ENCODE measurements around the gene ENO3. TPM values are rescaled to one million over a fixed set of nuclear protein-coding genes. Genes with fewer than 3 reads are reported as not detected.
A peak's percentile ranks its signal among the peaks of the same experiment; 100 is the strongest.
"Not testable (repeated sequence)": the region's sequence is repeated elsewhere in the genome, so short reads cannot be mapped to it uniquely, and the experiment has no call there.

ENO3 gene
- total RNA-seq, 1 donor from 2014 or later: 25.3 TPM

DNA sequence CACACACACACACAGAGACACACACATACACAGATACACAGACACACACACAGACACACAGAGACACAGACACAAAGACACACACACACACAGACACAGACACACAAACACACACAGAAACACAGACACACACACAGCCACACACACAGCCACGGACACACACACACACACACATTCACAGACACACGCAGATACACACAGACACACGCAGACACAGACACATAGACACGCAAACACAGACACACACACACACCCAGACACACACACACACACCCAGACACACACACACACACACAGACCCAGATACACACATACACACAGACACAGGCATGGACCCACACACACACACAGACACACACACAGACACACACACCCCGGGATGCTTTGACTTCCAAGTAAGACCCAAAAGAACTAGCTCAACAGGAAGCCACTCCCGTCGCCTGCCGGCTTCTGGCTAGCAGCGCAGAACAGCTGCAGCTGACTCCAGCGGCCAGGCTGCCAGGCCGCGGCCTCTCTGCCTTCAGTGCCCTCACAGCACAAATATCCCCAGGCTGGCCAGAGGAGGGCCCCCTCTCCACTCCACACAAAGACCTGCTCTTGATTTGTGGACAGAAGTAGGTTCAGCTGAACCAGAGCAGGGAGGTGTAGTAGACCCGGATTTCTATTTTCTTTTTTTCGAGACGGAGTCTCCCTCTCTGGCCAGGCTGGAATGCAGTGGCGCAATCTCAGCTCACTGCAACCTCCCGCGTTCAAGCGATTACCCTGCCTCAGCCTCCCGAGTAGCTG lies 42.0 kb upstream of the ENO3 start:
- Mint-ChIP-seq H3K4me1 (peaks cover 13% of the 10 kb centered on the region), H3K4me3 (no peak overlapping the region), H3K27me3 (ENCODE audit: low read depth) (no peaks in the 10 kb centered on the region), H3K27ac (no peak overlapping the region), H3K9me3 (no peaks in the 10 kb centered on the region), H3K36me3 (no peaks in the 10 kb centered on the region)
- TF ChIP-seq, protein P1, sequence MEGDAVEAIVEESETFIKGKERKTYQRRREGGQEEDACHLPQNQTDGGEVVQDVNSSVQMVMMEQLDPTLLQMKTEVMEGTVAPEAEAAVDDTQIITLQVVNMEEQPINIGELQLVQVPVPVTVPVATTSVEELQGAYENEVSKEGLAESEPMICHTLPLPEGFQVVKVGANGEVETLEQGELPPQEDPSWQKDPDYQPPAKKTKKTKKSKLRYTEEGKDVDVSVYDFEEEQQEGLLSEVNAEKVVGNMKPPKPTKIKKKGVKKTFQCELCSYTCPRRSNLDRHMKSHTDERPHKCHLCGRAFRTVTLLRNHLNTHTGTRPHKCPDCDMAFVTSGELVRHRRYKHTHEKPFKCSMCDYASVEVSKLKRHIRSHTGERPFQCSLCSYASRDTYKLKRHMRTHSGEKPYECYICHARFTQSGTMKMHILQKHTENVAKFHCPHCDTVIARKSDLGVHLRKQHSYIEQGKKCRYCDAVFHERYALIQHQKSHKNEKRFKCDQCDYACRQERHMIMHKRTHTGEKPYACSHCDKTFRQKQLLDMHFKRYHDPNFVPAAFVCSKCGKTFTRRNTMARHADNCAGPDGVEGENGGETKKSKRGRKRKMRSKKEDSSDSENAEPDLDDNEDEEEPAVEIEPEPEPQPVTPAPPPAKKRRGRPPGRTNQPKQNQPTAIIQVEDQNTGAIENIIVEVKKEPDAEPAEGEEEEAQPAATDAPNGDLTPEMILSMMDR (IDR thresholded peaks at IDR 0.05; ENCODE audit: unreplicated experiment): peak; percentile 48
- DNase-seq (ENCODE audit: low spot score in 2 of 2, unreplicated experiment in 2 of 2): peak in 1 of 2 experiments; percentile 73

DNA sequence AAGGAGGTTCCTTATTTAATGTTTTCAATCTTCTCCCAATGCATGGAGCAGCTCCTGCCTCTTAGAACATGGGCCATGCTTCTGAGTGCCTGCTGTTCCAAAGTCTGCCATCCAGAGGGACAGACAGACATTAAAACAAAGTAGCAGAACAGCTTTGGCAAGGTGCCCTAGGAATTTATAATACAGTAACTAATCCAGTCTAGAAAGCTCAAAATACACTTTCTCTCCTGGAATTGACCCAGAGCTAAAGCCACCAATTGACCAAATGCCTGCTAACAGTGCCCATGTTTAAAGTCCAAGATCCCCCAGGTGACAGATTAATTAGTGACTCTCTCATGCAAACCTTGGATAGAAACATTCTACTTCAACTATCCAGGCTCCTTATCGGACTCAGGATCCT lies 36.9 kb upstream of the ENO3 start:
- H3K9me3 Mint-ChIP-seq: no peaks in the 10 kb centered on the region
- H3K4me1 Mint-ChIP-seq: peaks cover 17% of the 10 kb centered on the region
- H3K4me3 Mint-ChIP-seq: no peak overlapping the region
- no peaks in the 10 kb centered on the region for H3K27me3 Mint-ChIP-seq (ENCODE audit: low read depth)
- H3K27ac Mint-ChIP-seq: peak overlapping the region; percentile 22
- no peak for DNase-seq (ENCODE audit: low spot score in 2 of 2, unreplicated experiment in 2 of 2)
- TF ChIP-seq, protein P1 (IDR thresholded peaks at IDR 0.05; ENCODE audit: unreplicated experiment): no peak
- no peaks in the 10 kb centered on the region for H3K36me3 Mint-ChIP-seq

DNA sequence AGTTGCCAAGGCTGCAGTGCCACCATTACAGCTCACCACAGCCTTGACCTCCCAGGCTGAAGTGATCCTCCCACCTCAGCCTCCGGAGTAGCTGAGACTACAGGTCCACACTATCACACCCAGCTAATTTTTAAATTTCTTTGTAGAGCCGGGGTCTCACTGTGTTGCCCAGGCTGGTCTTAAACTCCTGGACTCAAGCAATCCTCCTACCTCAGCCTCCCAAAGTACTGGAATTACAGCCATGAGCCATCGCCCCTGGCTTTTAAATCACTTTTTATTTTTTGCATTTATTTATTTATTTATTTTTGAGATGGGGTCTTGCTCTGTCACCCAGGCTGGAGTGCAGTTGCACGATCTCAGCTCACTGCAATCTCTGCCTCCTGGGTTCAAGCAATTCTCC lies 36.4 kb upstream of the ENO3 start:
- H3K4me1 Mint-ChIP-seq: peaks cover 18% of the 10 kb centered on the region
- H3K27me3 Mint-ChIP-seq (ENCODE audit: low read depth); H3K36me3 Mint-ChIP-seq; H3K9me3 Mint-ChIP-seq; H3K4me3 Mint-ChIP-seq; DNase-seq (ENCODE audit: low spot score in 2 of 2, unreplicated experiment in 2 of 2); H3K27ac Mint-ChIP-seq: not testable (repeated sequence)

DNA sequence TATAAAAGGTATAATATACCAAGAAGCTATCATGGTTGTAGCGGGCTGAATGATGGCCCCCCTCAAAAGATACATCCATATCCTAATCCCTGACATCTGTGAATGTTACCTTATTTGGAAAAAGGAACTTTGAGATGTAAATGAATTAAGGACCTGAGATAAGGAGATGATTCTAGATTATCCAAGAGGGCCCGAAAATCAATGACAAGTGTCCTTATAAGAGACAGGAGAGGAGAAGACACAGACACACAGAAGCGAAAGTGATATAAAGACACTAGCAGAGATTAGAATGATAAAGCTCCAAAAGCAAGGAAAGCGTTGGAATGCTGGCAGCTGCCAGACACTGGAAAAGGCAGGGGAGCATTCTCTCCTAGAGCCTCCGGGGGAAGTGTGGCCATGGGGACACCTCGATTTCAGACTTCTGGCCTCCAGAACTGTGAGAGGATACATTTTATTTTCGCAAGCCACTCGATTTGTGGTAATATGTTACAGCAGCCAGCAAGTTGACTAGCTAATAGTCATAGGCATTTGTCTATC lies 31.3 kb upstream of the ENO3 start:
- TF ChIP-seq, protein P1 (IDR thresholded peaks at IDR 0.05; ENCODE audit: unreplicated experiment): no peak
- Mint-ChIP-seq H3K4me3 (peak overlapping the region; percentile 4), H3K4me1 (peaks cover 11% of the 10 kb centered on the region), H3K27ac (peak overlapping the region; percentile 78), H3K36me3 (no peaks in the 10 kb centered on the region), H3K9me3 (no peaks in the 10 kb centered on the region), H3K27me3 (ENCODE audit: low read depth) (no peaks in the 10 kb centered on the region)
- no peak for DNase-seq (ENCODE audit: low spot score in 2 of 2, unreplicated experiment in 2 of 2)

DNA sequence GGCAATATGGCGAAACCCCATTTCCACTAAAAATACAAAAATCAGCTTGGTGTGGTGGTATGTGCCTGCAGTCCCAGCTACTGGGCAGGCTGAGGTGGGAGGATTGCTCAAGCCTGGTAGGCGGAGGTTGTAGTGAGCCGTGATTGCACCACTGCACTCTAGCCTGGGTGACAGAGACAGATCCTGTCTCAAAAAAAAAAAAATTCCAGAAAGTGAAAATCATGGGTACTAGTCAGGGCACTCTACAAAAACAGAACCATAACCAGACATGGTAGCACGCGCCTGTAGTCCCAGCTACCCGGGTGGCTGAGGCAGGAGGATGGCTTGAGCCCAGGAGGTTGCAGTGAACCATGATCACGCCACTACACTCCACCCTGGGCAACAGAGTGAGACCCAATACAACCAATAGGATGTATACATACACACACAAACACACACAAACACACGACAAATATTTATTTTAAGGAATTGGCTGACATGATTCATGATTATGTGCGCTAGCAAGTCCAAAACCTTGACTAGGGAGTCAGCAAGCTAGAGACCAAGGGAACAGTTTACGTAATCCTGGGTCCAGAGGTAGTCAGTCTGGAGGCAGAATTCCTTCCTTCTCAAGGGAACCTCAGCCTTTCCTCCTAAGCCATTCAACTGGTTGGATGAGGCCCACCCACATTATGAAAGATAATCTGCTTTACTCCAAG lies 30.4 kb upstream of the ENO3 start:
- no peaks in the 10 kb centered on the region for H3K9me3 Mint-ChIP-seq
- H3K27ac Mint-ChIP-seq: peak overlapping the region; percentile 16
- no peak for DNase-seq (ENCODE audit: low spot score in 2 of 2, unreplicated experiment in 2 of 2)
- no peaks in the 10 kb centered on the region for H3K27me3 Mint-ChIP-seq (ENCODE audit: low read depth)
- H3K36me3 Mint-ChIP-seq: no peaks in the 10 kb centered on the region
- TF ChIP-seq, protein P1 (IDR thresholded peaks at IDR 0.05; ENCODE audit: unreplicated experiment): no peak
- peaks cover 11% of the 10 kb centered on the region for H3K4me1 Mint-ChIP-seq
- no peak overlapping the region for H3K4me3 Mint-ChIP-seq

DNA sequence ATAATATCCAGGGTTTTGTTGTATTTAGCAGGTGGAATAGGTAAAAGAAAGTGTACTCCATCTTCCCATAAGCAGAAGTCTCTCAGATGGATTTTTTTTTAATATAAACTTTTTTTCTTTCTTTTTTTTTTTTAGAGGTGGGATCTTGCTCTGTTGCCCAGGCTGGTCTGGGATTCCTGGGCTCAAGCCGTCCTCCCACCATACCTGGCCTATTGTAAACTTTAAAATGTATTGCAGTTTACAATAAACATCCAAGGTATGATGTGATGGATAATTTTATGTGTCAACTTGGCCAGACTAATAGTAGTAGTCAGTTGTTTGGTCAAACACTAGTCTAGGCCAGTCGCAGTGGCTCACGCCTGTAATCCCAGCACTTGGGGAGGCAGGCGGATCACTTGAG lies 29.6 kb upstream of the ENO3 start:
- H3K27me3 Mint-ChIP-seq (ENCODE audit: low read depth): no peaks in the 10 kb centered on the region
- no peak overlapping the region for H3K27ac Mint-ChIP-seq
- H3K36me3 Mint-ChIP-seq: no peaks in the 10 kb centered on the region
- no peak for DNase-seq (ENCODE audit: low spot score in 2 of 2, unreplicated experiment in 2 of 2)
- TF ChIP-seq, protein P1 (IDR thresholded peaks at IDR 0.05; ENCODE audit: unreplicated experiment): no peak
- H3K4me1 Mint-ChIP-seq: peaks cover 11% of the 10 kb centered on the region
- H3K9me3 Mint-ChIP-seq: no peaks in the 10 kb centered on the region
- H3K4me3 Mint-ChIP-seq: no peak overlapping the region

DNA sequence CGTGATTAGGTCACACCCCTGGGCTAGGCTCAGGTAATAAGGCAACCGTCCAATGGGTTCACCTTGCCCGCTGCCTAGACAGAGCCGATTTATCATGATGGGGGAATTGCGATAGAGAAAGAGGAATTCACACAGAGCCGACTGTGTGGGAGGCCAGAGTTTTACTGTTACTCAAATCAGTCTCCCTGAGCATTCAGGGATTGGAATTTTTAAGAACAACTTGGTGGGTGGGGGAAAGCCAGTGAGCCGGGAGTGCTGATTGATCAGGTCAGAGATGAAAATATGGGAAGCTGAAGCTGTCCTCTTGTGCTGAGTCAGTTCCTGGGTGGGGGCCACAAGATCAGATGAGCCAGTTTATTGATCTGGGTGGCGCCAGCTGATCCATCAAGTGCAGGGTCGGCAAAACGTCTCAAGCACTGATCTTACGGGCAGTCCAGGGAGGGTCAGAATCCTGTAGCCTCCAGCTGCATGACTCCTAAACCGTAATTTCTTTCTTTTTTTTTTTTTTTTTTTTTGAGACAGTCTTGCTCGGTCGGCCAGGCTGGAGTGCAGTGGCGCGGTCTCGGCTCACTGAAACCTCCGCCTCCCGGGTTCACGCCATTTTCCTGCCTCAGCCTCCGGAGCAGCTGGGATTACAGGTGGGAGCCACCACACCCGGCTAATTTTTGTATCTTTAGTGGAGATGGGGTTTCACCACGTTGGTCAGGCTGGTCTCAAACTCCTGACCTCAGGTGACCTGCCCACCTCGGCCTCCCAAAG lies 24.2 kb upstream of the ENO3 start:
- not testable (repeated sequence) for H3K4me1 Mint-ChIP-seq; H3K36me3 Mint-ChIP-seq; H3K9me3 Mint-ChIP-seq; H3K4me3 Mint-ChIP-seq; H3K27me3 Mint-ChIP-seq (ENCODE audit: low read depth); DNase-seq (ENCODE audit: low spot score in 2 of 2, unreplicated experiment in 2 of 2)
- peak overlapping the region; percentile 37 for H3K27ac Mint-ChIP-seq
